Right lobe of liver (tissue), 6 donors: ENCODE measurements around the gene GNAI3. TPM values are rescaled to one million over a fixed set of nuclear protein-coding genes. Genes with fewer than 3 reads are reported as not detected.

Source experiments
- ATAC-seq, 4 donors: fragments of 200-7000 bp; cut with Tn5 transposase; one replicate each; pipeline ENCODE4 v1.9.1; 2020; ENCODE audit warnings: mild to moderate bottlenecking in 4 of 4, moderate library complexity in 4 of 4
- DNase-seq, 3 donors: peaks; one replicate each; pipeline ENCODE4 v3.0.0-alpha.2; 2020
- H3K27ac ChIP-seq, 3 donors: fragments of 200-600 bp; one replicate each; pipeline ENCODE4 v1.8.0; 2022
- H3K27me3 ChIP-seq, 2 donors: fragments of 200-600 bp; one replicate each; pipeline ENCODE4 v1.8.0; 2022
- H3K36me3 ChIP-seq, 4 donors: fragments of 200-600 bp; sonication (generic) in 1 of 4; one replicate each; pipeline versions ENCODE4 v1.5.1 to v1.8.0; 2017 to 2022; ENCODE audit warnings: control low read depth in 1 of 4
- H3K4me1 ChIP-seq, 4 donors: fragments of 200-600 bp; sonication (generic) in 1 of 4; one replicate each; pipeline versions ENCODE4 v1.5.1 to v1.8.0; 2017 to 2022; ENCODE audit warnings: control low read depth in 1 of 4
- H3K4me3 ChIP-seq, 3 donors: fragments of 200-600 bp; one replicate each; pipeline ENCODE4 v1.8.0; 2022
- H3K9me3 ChIP-seq, 4 donors: fragments of 200-600 bp; sonication (generic) in 1 of 4; one replicate each; pipeline versions ENCODE4 v1.5.1 to v1.8.0; 2017 to 2022; ENCODE audit warnings: control low read depth in 1 of 4
- CTCF ChIP-seq, 4 donors: fragments of 200-600 bp in 3 of 4; fragments of 450-650 bp in 1 of 4; IDR thresholded peaks; one replicate each; pipeline versions ENCODE4 v1.5.1 to v1.8.0; 2016 to 2022; ENCODE audit warnings: antibody characterized with exemption in 4 of 4, mild to moderate bottlenecking in 2 of 4
- POLR2A ChIP-seq: fragments of 450-650 bp; IDR thresholded peaks from one replicate; pipeline ENCODE4 v1.6.1; 2017; ENCODE audit warnings: antibody characterized with exemption, mild to moderate bottlenecking
- WGBS: methylation state at CpG from one replicate; pipeline ENCODE4 v1.1.6; 2018; ENCODE audit warnings: low coverage, low lambda C conversion rate; ENCODE audit not compliant: insufficient coverage; ENCODE audit errors: missing lambda C conversion rate; 5-methylcytosine and 5-hydroxymethylcytosine counted together
- intact Hi-C, 2 donors: fragments of 100-400 bp; cut with DNase I; formaldehyde crosslinking; loops; one replicate each; pipeline versions ENCODE4 v1.11.2 to v1.14.1; 2022
- total RNA-seq, 6 experiments: library from RNA; depleted of rRNA in 2 of 6; stranded (reverse); fragments of >200 nt in 2 of 6; fragmentation: NEBNext Ultra II Directional in 3 of 6; extraction: Animal tissue kit (Norgen Biotek cat#: 25700) in 3 of 6; gene quantifications; one replicate each; pipeline versions ENCODE4 v1.1.0 to v1.2.4, GENCODE V29; 2016 to 2023
- donor health status: DM: no; HTN: yes; CAD: no.
- donor health status: DM: no; HTN: no; CAD: no.
- donor health status: DM: no; HTN: no; CAD: no.
- donor health status: DM: no; HTN: yes; CAD: no.
- donor health status: DM: no; HTN: yes; CAD: no.

GNAI3 gene
- total RNA-seq, 6 experiments from 2014 or later = 2.5 to 4.3 (median 3.3) TPM

GRCh38 chr1:109655615-109656519 lies 107.5 kb downstream of the GNAI3 start, which contains the start of gene GSTM4:
Gene GSTM4, plus strand, starts transcription at chr1:109656099. Its CDS starts 291 bp downstream, at chr1:109656390.
- WGBS = under 1% methylated on average over 39 of the region's 54 CpGs

GRCh38 chr1:109657395-109657794 lies 109.0 kb downstream of the GNAI3 start:
- no peak for TF ChIP-seq CTCF (IDR thresholded peaks at IDR 0.05)
- no peak for TF ChIP-seq POLR2A
- H3K27ac ChIP-seq = no peak overlapping the region
- intact Hi-C loops = no loop called here
- no peak for ATAC-seq
- no peaks in the 10 kb centered on the region for H3K27me3 ChIP-seq
- DNase-seq = no peak
- 100% methylated on average over 1 of the region's 4 CpGs for WGBS
- H3K9me3 ChIP-seq = no peaks in the 10 kb centered on the region
- H3K4me3 ChIP-seq = no peak overlapping the region
- no peaks in the 10 kb centered on the region for H3K36me3 ChIP-seq
- peaks cover 0 to 5% (median 0%) of the 10 kb centered on the region in 4 donors for H3K4me1 ChIP-seq

More at GRCh38 chr1:109655615-109656519, 107.5 kb downstream of the GNAI3 start, which contains the start of gene GSTM4:
- no peak for TF ChIP-seq CTCF (IDR thresholded peaks at IDR 0.05)
- peak; percentile 52 for TF ChIP-seq POLR2A
- H3K9me3 ChIP-seq = no peaks in the 10 kb centered on the region
- peak within 1 kb of the TSS; percentile 68 to 88 (median 79) for H3K4me3 ChIP-seq
- peak within 1 kb of the TSS; percentile 62 to 80 (median 64) for H3K27ac ChIP-seq
- H3K36me3 ChIP-seq = no peaks in the 10 kb centered on the region
- intact Hi-C loops = no loop called here
- ATAC-seq = peak; percentile 96 to 97 (median 96)
- DNase-seq = peak; percentile 88 to 90 (median 89)
- no peaks in the 10 kb centered on the region for H3K27me3 ChIP-seq
- peaks cover 0 to 5% (median 0%) of the 10 kb centered on the region in 4 donors for H3K4me1 ChIP-seq

GRCh38 chr1:109657970-109658369 lies 109.6 kb downstream of the GNAI3 start:
- no peak for ATAC-seq
- 70% methylated on average over 4 of the region's 7 CpGs for WGBS
- Histone ChIP-seq H3K9me3 (no peaks in the 10 kb centered on the region), H3K27ac (no peak overlapping the region), H3K4me3 (no peak overlapping the region), H3K27me3 (no peaks in the 10 kb centered on the region), H3K36me3 (no peaks in the 10 kb centered on the region), H3K4me1 (peaks cover 0 to 5% (median 0%) of the 10 kb centered on the region in 4 donors)
- DNase-seq = no peak
- TF ChIP-seq CTCF (IDR thresholded peaks at IDR 0.05) (no peak), POLR2A (no peak)
- intact Hi-C loops = no loop called here

GRCh38 chr1:109658533-109659042 lies 110.2 kb downstream of the GNAI3 start:
- Histone ChIP-seq H3K4me1 (peaks cover 0 to 5% (median 0%) of the 10 kb centered on the region in 4 donors), H3K36me3 (no peaks in the 10 kb centered on the region), H3K27ac (no peak overlapping the region), H3K9me3 (no peaks in the 10 kb centered on the region), H3K27me3 (no peaks in the 10 kb centered on the region), H3K4me3 (no peak overlapping the region)
- ATAC-seq (no peak), DNase-seq (no peak)
- no peak for TF ChIP-seq CTCF (IDR thresholded peaks at IDR 0.05)
- no peak for TF ChIP-seq POLR2A
- WGBS = 42% methylated on average over 2 of the region's 3 CpGs
- intact Hi-C loops = no loop called here
